AG04450 (cell line): ENCODE data around the gene IL1RAPL2. TPM values are rescaled to one million over a fixed set of nuclear protein-coding genes. Genes with fewer than 3 reads are reported as not detected.
A peak's percentile ranks its signal among the peaks of the same experiment; 100 is the strongest.

ENCODE experiments used
- CTCF ChIA-PET: fragments of 300-600, 350-600 bp; formaldehyde crosslinking; extraction: SDS; loops from one replicate; lab custom pipeline; 2022; ENCODE audit warnings: antibody characterized with exemption, inconsistent platforms; lab: Charles Lee
- POLR2A ChIA-PET: fragments of 350-600 bp; formaldehyde crosslinking; extraction: SDS; loops from one replicate; lab custom pipeline; 2021; ENCODE audit warnings: antibody characterized with exemption, inconsistent platforms; lab: Yijun Ruan, JAX
- DNase-seq: peaks from one replicate; pipeline ENCODE4 v3.0.0-alpha.2; 2011; ENCODE audit warnings: low read depth, low spot score
- H3K27ac ChIP-seq: one replicate; pipeline ENCODE4 v1.5.1; 2012; ENCODE audit warnings: low read depth, low read length, control low read depth
- H3K27me3 ChIP-seq: one replicate; pipeline ENCODE4 v1.6.0; 2012; ENCODE audit warnings: low read length; ENCODE audit not compliant: control insufficient read depth, insufficient read depth
- H3K4me3 ChIP-seq: 2 replicates; pipeline ENCODE4 v1.5.1; 2011; ENCODE audit warnings: mild to moderate bottlenecking, low read depth, low read length, control low read depth
- H3K9me3 ChIP-seq: 2 replicates; pipeline ENCODE4 v1.5.1; 2012; ENCODE audit warnings: low read length; ENCODE audit not compliant: control insufficient read depth, insufficient read depth
- CTCF ChIP-seq: IDR thresholded peaks from 2 replicates; pipeline ENCODE4 v1.5.1; 2011; ENCODE audit warnings: low read depth, low read length, control low read depth, inconsistent platforms
- polyA plus RNA-seq: library from polyadenylated mRNA; depleted of rRNA; stranded (reverse); fragments of >200 nt; gene quantifications from 2 replicates; pipeline ENCODE4 v1.2.3, GENCODE V29; 2011

Gene IL1RAPL2
- polyA plus RNA-seq, 1 experiment = 0.71 TPM

DNA sequence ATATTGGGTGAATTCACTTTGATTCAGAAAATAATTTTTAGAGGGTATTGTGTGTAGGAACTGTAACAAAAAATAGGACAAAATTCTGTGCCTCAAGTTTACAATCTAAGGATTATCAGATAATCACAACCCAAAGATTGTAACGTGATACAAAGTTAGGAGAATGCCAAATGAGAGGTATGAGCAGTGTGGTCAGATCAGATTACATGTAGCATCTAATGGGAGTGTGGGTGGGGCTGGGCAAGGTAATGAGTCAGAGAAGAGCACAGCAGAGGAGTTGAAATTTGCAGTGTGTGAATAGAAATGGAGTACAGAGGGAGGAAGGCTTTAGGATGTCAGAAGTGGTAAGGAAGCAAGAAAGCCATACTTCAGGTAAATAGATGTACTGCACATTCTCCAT, 757.9 kb downstream of the IL1RAPL2 start:
- H3K27ac ChIP-seq = peak overlapping the region; percentile 39
- H3K9me3 ChIP-seq = no peaks in the 10 kb centered on the region
- ChIA-PET POLR2A (no interaction called here), CTCF (no interaction called here)
- H3K4me3 ChIP-seq = peak overlapping the region; percentile 20; the same call in 1 of the 2 replicates
- no peak for TF ChIP-seq CTCF
- no peak for DNase-seq
- no peaks in the 10 kb centered on the region for H3K27me3 ChIP-seq

DNA sequence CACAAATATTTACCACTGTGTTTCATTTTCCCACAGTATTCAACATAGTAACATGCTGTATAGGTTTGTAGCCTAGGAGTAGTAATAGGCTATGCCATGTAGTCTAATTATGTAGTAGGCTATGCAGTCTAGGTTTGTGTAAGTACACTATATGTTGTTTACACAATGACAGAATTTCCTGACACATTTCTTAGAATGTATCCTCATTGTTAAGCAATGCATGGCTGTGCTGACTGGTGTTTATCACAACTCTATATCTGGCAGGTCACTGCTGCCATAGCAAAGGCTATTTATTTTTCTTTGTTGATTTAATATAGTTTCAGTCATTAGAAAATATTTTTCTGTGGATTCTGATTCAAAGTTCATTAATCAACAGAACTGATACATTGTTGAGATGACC, 762.8 kb downstream of the IL1RAPL2 start:
- H3K27ac ChIP-seq = no peak overlapping the region
- H3K9me3 ChIP-seq = no peaks in the 10 kb centered on the region
- CTCF ChIA-PET = no interaction called here
- TF ChIP-seq CTCF = no peak
- DNase-seq = no peak
- H3K27me3 ChIP-seq = no peaks in the 10 kb centered on the region
- POLR2A ChIA-PET = no interaction called here
- H3K4me3 ChIP-seq = no peak overlapping the region

- ChIA-PET CTCF (no interaction called here), POLR2A (no interaction called here)
- H3K4me3 ChIP-seq = no peak overlapping the region
- no peaks in the 10 kb centered on the region for H3K27me3 ChIP-seq
- TF ChIP-seq CTCF = no peak
- H3K9me3 ChIP-seq = no peaks in the 10 kb centered on the region
- H3K27ac ChIP-seq = no peak overlapping the region
- peak; percentile 11 for DNase-seq
Measured at GRCh38 chrX:105331244-105331643, 765.2 kb downstream of the IL1RAPL2 start.

GRCh38 chrX:105347373-105347772, 781.4 kb downstream of the IL1RAPL2 start:
- no peaks in the 10 kb centered on the region for H3K9me3 ChIP-seq
- CTCF ChIA-PET = no interaction called here
- no peak for TF ChIP-seq CTCF
- no peak overlapping the region for H3K27ac ChIP-seq
- no peak for DNase-seq
- H3K27me3 ChIP-seq = no peaks in the 10 kb centered on the region
- POLR2A ChIA-PET = no interaction called here
- no peak overlapping the region for H3K4me3 ChIP-seq

- no peak for DNase-seq
- H3K27me3 ChIP-seq = no peaks in the 10 kb centered on the region
- TF ChIP-seq CTCF = no peak
- no peaks in the 10 kb centered on the region for H3K9me3 ChIP-seq
- no peak overlapping the region for H3K27ac ChIP-seq
- CTCF ChIA-PET = no interaction called here
- H3K4me3 ChIP-seq = no peak overlapping the region
- POLR2A ChIA-PET = no interaction called here
Measured at GRCh38 chrX:105349476-105349875, 783.5 kb downstream of the IL1RAPL2 start.
